Endothelial cell of umbilical vein (primary cell): ENCODE data around the gene L3MBTL4. TPM values are rescaled to one million over a fixed set of nuclear protein-coding genes. Genes with fewer than 3 reads are reported as not detected.

Experiments used
- BruUV-seq: library from RNA; stranded (reverse); fragments of 400-500 nt; replicated peaks from 2 replicates; lab custom pipeline; 2021; lab: Mats Ljungman, UMichigan
- CTCF ChIA-PET: fragments of 300-600, 350-600 bp; sonication (Branson Sonifier 250); formaldehyde crosslinking; loops from one replicate; lab custom pipeline; 2021; ENCODE audit warnings: antibody characterized with exemption, inconsistent platforms; lab: Charles Lee
- POLR2A ChIA-PET: fragments of 300-600, 350-600 bp; sonication (Branson Sonifier 250); formaldehyde crosslinking; loops from one replicate; lab custom pipeline; 2021; ENCODE audit warnings: antibody characterized with exemption, inconsistent platforms; lab: Charles Lee
- DNase-seq: peaks from one replicate; pipeline ENCODE4 v3.0.0-alpha.2; 2011; ENCODE audit warnings: low read depth, low spot score
- FAIRE-seq: peaks from 2 replicates; lab custom pipeline; 2011; peaks lifted over from hg19 to GRCh38; lab: Jason Lieb, UNC
- H2AFZ ChIP-seq: 2 replicates; pipeline ENCODE4 v1.6.0; 2012; ENCODE audit warnings: low read depth, low read length, control low read depth, inconsistent platforms
- H3K27ac ChIP-seq: 2 replicates; pipeline ENCODE4 v1.5.1; 2011; ENCODE audit warnings: low read depth, mild to moderate bottlenecking, control low read depth, low read length, moderate library complexity; ENCODE audit not compliant: insufficient read depth
- H3K27me3 ChIP-seq, 2 experiments: 2 replicates each; pipeline versions ENCODE4 v1.6.0 to v1.6.1; 2011; ENCODE audit warnings: low read length in 2 of 2, mixed read lengths in 1 of 2; ENCODE audit not compliant: control insufficient read depth in 2 of 2, insufficient read depth in 2 of 2
- H3K36me3 ChIP-seq, 2 experiments: 2 replicates in 1 of 2; 3 replicates in 1 of 2; pipeline ENCODE4 v1.5.1; 2011; ENCODE audit warnings: low read length in 2 of 2, mild to moderate bottlenecking in 1 of 2, moderate library complexity in 1 of 2; ENCODE audit not compliant: control insufficient read depth in 2 of 2, insufficient read depth in 2 of 2; ENCODE audit errors: extremely low read depth in 1 of 2
- H3K4me1 ChIP-seq: 3 replicates; pipeline ENCODE4 v1.5.1; 2011; ENCODE audit warnings: mild to moderate bottlenecking, low read length; ENCODE audit not compliant: control insufficient read depth, insufficient read depth; ENCODE audit errors: extremely low read depth
- H3K4me2 ChIP-seq: 2 replicates; pipeline ENCODE4 v1.6.1; 2011; ENCODE audit warnings: low read length, control low read depth, mixed read lengths; ENCODE audit not compliant: insufficient read depth
- H3K4me3 ChIP-seq, 3 experiments: fragments of 200-600 bp in 1 of 3; sonication (generic), shearing (Covaris generic) in 1 of 3; replicated peaks in 1 of 3; 2 replicates each; pipeline ENCODE4 v1.5.1; 2011 to 2016; ENCODE audit warnings: control low read depth in 3 of 3, low read length in 3 of 3, mild to moderate bottlenecking in 2 of 3, inconsistent platforms in 1 of 3, low read depth in 1 of 3, moderate library complexity in 1 of 3; ENCODE audit not compliant: insufficient read depth in 1 of 3
- H3K79me2 ChIP-seq: 2 replicates; pipeline ENCODE4 v1.6.0; 2012; ENCODE audit warnings: low read length, inconsistent platforms; ENCODE audit not compliant: control insufficient read depth, insufficient read depth
- H3K9ac ChIP-seq: replicated peaks from 2 replicates; pipeline ENCODE3; 2011; ENCODE audit warnings: low read length, control low read depth; ENCODE audit not compliant: insufficient read depth; ENCODE audit errors: extremely low read depth
- H3K9me1 ChIP-seq: replicated peaks from 3 replicates; pipeline ENCODE4 v1.6.0; 2011; ENCODE audit warnings: mild to moderate bottlenecking, low read length; ENCODE audit not compliant: control insufficient read depth, insufficient read depth; ENCODE audit errors: extremely low read depth
- H3K9me3 ChIP-seq: replicated peaks from 2 replicates; pipeline ENCODE4 v1.5.1; 2012; ENCODE audit warnings: low read length, inconsistent platforms; ENCODE audit not compliant: control insufficient read depth, insufficient read depth
- H4K20me1 ChIP-seq: replicated peaks from 2 replicates; pipeline ENCODE3; 2011; ENCODE audit warnings: mild to moderate bottlenecking, low read length; ENCODE audit not compliant: control insufficient read depth, insufficient read depth; ENCODE audit errors: extremely low read depth
- EZH2 ChIP-seq: IDR thresholded peaks from 2 replicates; pipeline ENCODE4 v1.6.1; 2012; ENCODE audit warnings: borderline replicate concordance, low read depth, mild to moderate bottlenecking, moderate library complexity, low read length, inconsistent platforms; ENCODE audit not compliant: severe bottlenecking
- FOS ChIP-seq: IDR thresholded peaks from 2 replicates; pipeline ENCODE4 v1.6.1; 2011; ENCODE audit warnings: mild to moderate bottlenecking, low read length, moderate library complexity, borderline replicate concordance; ENCODE audit not compliant: insufficient read depth
- GATA2 ChIP-seq: IDR thresholded peaks from 2 replicates; pipeline ENCODE4 v1.7.0; 2011; ENCODE audit warnings: low read depth, mild to moderate bottlenecking, moderate library complexity, mixed read lengths, low read length; ENCODE audit not compliant: insufficient read length, insufficient read depth
- JUN ChIP-seq: IDR thresholded peaks from 2 replicates; pipeline ENCODE4 v1.6.1; 2011; ENCODE audit warnings: borderline replicate concordance, low read depth; ENCODE audit not compliant: insufficient read length, insufficient read depth
- MYC ChIP-seq: IDR thresholded peaks from one replicate; pipeline ENCODE4 v1.6.1; 2011; ENCODE audit warnings: mild to moderate bottlenecking, low read depth, low read length
- POLR2A ChIP-seq: IDR thresholded peaks from 2 replicates; pipeline ENCODE4 v1.6.1; 2012; ENCODE audit warnings: low read depth, mild to moderate bottlenecking, control low read depth, low read length
- POLR2AphosphoS5 ChIP-seq: IDR thresholded peaks from 2 replicates; pipeline ENCODE4 v1.6.1; 2012; ENCODE audit warnings: low read depth, mild to moderate bottlenecking, control low read depth, low read length, moderate library complexity; ENCODE audit not compliant: insufficient read depth
- dilution Hi-C: fragments of 300-500 bp; cut with MboI; formaldehyde crosslinking; loops from one replicate; pipeline ENCODE4 v1.15.0; 2019; ENCODE audit warnings: low sequenced_read_pairs; ENCODE audit not compliant: extremely low pct_ligation_motif_present
- intact Hi-C: fragments of 100-400 bp; cut with micrococcal nuclease; formaldehyde crosslinking; loops from one replicate; pipeline ENCODE4 v1.10.0; 2022
- polyA plus RNA-seq, 4 experiments: library from polyadenylated mRNA; depleted of rRNA in 3 of 4; stranded (reverse) in 3 of 4; unstranded in 1 of 4; fragments of >200 nt; gene quantifications; 2 replicates each; pipeline versions ENCODE4 v1.2.1 to v1.2.3, GENCODE V29; 2011 to 2012; ENCODE audit warnings: missing spikeins in 1 of 4
- total RNA-seq: library from RNA; stranded (reverse); gene quantifications from 2 replicates; pipeline ENCODE4 v1.2.3, GENCODE V29; 2021
- TF ChIP-seq, protein P1 (sequence below): IDR thresholded peaks from 2 replicates; pipeline ENCODE4 v1.6.1; 2011; ENCODE audit not compliant: insufficient read depth, insufficient read length
- TF ChIP-seq, protein P2 (sequence below), 2 donors: IDR thresholded peaks; 1 replicate in 1 of 2; 2 replicates in 1 of 2; pipeline ENCODE4 v1.5.1; 2011; ENCODE audit warnings: low read length in 2 of 2, mild to moderate bottlenecking in 2 of 2, moderate library complexity in 2 of 2, control low read depth in 1 of 2, inconsistent platforms in 1 of 2, low read depth in 1 of 2; ENCODE audit not compliant: insufficient read depth in 1 of 2; ENCODE audit errors: extremely low read depth in 1 of 2

Gene L3MBTL4
- total and polyA plus RNA-seq, 2 donors (not counting 3 experiments of a cell fraction or from before 2014, with no cell fraction given), result 0.80 TPM; not detected in 1

DNA sequence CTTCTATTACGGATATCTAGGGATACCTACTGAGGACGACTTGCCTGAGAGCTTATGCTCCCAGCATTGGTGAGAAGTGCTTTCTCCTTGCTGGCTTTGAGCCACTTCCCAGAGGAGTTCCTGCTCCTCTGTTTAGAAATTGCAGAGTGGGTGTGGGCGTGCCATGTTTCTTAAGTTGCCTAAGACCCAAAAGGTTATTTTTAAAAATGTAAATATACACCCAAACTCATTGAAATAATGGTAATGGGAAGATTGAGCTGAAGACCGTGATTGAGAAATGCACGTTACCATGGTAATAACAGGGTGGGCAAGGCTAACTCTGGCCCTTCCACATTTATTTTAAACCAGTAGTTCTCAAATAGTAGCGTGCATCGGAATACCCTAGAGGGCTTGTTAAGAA, 502.1 kb downstream of the L3MBTL4 start:
- Histone ChIP-seq H3K27me3 (no peaks in the 10 kb centered on the region), H3K79me2 (no peaks in the 10 kb centered on the region), H3K27ac (no peak overlapping the region), H3K9me1 (no peaks in the 10 kb centered on the region), H3K36me3 (no peaks in the 10 kb centered on the region), H3K4me2 (no peak overlapping the region), H3K9me3 (no peaks in the 10 kb centered on the region), H3K9ac (no peak overlapping the region), H3K4me3 (no peak overlapping the region), H3K4me1 (no peaks in the 10 kb centered on the region), H2AFZ (no peak overlapping the region), H4K20me1 (no peaks in the 10 kb centered on the region)
- POLR2A ChIA-PET, result no interaction called here
- TF ChIP-seq GATA2 (no peak), MYC (no peak), JUN (no peak), POLR2A (no peak), FOS (no peak), EZH2 (no peak), POLR2AphosphoS5 (no peak)
- TF ChIP-seq, protein P1, sequence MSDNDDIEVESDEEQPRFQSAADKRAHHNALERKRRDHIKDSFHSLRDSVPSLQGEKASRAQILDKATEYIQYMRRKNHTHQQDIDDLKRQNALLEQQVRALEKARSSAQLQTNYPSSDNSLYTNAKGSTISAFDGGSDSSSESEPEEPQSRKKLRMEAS, result no peak
- TF ChIP-seq, protein P2, sequence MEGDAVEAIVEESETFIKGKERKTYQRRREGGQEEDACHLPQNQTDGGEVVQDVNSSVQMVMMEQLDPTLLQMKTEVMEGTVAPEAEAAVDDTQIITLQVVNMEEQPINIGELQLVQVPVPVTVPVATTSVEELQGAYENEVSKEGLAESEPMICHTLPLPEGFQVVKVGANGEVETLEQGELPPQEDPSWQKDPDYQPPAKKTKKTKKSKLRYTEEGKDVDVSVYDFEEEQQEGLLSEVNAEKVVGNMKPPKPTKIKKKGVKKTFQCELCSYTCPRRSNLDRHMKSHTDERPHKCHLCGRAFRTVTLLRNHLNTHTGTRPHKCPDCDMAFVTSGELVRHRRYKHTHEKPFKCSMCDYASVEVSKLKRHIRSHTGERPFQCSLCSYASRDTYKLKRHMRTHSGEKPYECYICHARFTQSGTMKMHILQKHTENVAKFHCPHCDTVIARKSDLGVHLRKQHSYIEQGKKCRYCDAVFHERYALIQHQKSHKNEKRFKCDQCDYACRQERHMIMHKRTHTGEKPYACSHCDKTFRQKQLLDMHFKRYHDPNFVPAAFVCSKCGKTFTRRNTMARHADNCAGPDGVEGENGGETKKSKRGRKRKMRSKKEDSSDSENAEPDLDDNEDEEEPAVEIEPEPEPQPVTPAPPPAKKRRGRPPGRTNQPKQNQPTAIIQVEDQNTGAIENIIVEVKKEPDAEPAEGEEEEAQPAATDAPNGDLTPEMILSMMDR (IDR thresholded peaks at IDR 0.05; ENCODE audit: extremely low read depth in 1 of 2, insufficient read depth in 1 of 2, low read depth in 1 of 2, low read length in 2 of 2), result no peak
- BruUV-seq, result no TSS peak
- dilution Hi-C loops (no loop called here), intact Hi-C loops (no loop called here)
- FAIRE-seq, result no peak
- DNase-seq, result no peak
- CTCF ChIA-PET, result no interaction called here
